ENCODE measurements around the gene HSF2BP.

Gene HSF2BP

DNA sequence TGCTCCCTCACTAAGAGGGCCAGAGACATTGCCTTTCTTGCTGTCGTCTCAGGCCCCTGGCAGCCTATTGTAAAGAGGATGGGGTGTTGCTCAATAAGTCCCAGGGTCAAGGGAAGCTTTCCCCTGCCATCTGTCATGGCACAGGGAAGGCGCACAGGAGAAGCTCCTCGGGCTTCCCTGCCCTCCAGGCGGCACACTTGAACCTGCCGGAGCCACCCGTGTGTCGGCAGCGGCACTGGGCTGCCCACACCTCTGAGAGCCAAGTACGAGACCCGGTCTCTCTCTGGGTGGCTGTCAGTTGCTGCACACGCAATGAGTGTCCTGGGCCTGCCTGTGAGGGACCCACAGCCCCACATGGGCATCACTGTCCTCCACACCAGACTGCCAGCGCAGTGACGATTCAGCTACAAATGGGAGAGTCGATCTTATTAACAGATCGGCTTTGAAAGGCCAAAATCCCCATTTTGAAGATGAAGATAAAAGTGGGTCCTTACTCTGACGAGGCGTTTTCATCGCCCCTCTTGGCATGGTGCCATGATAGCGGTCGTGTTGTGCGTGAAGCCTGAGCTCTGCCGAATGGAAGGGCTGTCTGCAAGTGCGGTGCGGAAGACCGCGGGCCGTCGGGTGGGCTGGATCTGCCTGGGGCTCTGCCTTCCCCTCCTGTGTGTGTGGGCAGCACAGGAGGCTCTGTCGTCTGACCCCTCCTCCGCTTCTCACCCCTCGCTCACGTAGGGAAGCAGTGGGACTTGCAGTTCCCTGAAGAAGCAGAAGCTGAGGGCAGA, 30.5 kb upstream of the HSF2BP start:
- TF ChIP-seq ELF4 (IDR thresholded peaks at IDR 0.05): no peak
- no peak for TF ChIP-seq TARDBP (IDR thresholded peaks at IDR 0.05)
- TF ChIP-seq ZNF384 (IDR thresholded peaks at IDR 0.05): no peak
- no peak for TF ChIP-seq SP1 (IDR thresholded peaks at IDR 0.05)
- TF ChIP-seq NFRKB (IDR thresholded peaks at IDR 0.05): no peak
- no peak for TF ChIP-seq BHLHE40 (IDR thresholded peaks at IDR 0.05; ENCODE audit: borderline replicate concordance)
- no peak for TF ChIP-seq LEF1 (IDR thresholded peaks at IDR 0.05; ENCODE audit: borderline replicate concordance)
- TF ChIP-seq SUZ12 (IDR thresholded peaks at IDR 0.05): no peak
- TF ChIP-seq, protein P1, sequence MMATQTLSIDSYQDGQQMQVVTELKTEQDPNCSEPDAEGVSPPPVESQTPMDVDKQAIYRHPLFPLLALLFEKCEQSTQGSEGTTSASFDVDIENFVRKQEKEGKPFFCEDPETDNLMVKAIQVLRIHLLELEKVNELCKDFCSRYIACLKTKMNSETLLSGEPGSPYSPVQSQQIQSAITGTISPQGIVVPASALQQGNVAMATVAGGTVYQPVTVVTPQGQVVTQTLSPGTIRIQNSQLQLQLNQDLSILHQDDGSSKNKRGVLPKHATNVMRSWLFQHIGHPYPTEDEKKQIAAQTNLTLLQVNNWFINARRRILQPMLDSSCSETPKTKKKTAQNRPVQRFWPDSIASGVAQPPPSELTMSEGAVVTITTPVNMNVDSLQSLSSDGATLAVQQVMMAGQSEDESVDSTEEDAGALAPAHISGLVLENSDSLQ (IDR thresholded peaks at IDR 0.05): no peak
- TF ChIP-seq FOXK2 (IDR thresholded peaks at IDR 0.05): no peak
- no peak for TF ChIP-seq L3MBTL2 (conservative IDR thresholded peaks at IDR 0.05)
- no peak for TF ChIP-seq HDGF (IDR thresholded peaks at IDR 0.05; ENCODE audit: borderline replicate concordance)
- TF ChIP-seq CTBP1 (IDR thresholded peaks at IDR 0.05; ENCODE audit: borderline replicate concordance): no peak
- TF ChIP-seq FOXM1 (IDR thresholded peaks at IDR 0.05; ENCODE audit: borderline replicate concordance): no peak
- TF ChIP-seq ARNT (IDR thresholded peaks at IDR 0.05): no peak
- TF ChIP-seq FOXA1 (IDR thresholded peaks at IDR 0.05): no peak
- DNase-seq (ENCODE audit: extremely low spot score): no peak
- ChIA-PET POLR2A (no interaction called here), CTCF (no interaction called here)

DNA sequence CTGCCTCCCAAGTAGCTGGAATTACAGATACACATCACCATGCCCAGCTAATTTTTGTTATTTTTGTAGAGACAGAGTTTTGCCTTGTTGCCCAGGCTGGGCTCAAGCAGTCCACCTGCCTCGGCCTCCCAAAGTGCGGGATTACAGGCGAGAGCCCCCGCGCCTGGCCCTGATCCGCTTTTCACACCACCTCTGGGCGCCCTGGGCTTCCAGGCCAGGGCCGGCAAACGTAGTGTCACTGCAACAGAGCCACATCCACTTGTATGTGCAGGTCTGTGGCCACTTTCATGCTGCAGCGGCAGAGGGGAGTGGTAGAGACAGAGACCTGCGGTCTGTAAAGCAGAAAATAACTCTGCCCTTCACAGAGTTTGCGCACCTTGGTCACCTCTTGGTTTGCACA, 29.6 kb upstream of the HSF2BP start:
- ChIA-PET CTCF (no interaction called here), POLR2A (no interaction called here)
- no peak for DNase-seq (ENCODE audit: extremely low spot score)
- TF ChIP-seq SUZ12 (IDR thresholded peaks at IDR 0.05) (no peak), HDGF (IDR thresholded peaks at IDR 0.05; ENCODE audit: borderline replicate concordance) (no peak), NFRKB (IDR thresholded peaks at IDR 0.05) (no peak), FOXM1 (IDR thresholded peaks at IDR 0.05; ENCODE audit: borderline replicate concordance) (no peak), FOXA1 (IDR thresholded peaks at IDR 0.05) (no peak), L3MBTL2 (conservative IDR thresholded peaks at IDR 0.05) (no peak), ARNT (IDR thresholded peaks at IDR 0.05) (no peak), LEF1 (IDR thresholded peaks at IDR 0.05; ENCODE audit: borderline replicate concordance) (no peak), ZNF384 (IDR thresholded peaks at IDR 0.05) (no peak), BHLHE40 (IDR thresholded peaks at IDR 0.05; ENCODE audit: borderline replicate concordance) (no peak), TARDBP (IDR thresholded peaks at IDR 0.05) (no peak), CTBP1 (IDR thresholded peaks at IDR 0.05; ENCODE audit: borderline replicate concordance) (no peak), SP1 (IDR thresholded peaks at IDR 0.05) (no peak), ELF4 (IDR thresholded peaks at IDR 0.05) (no peak), FOXK2 (IDR thresholded peaks at IDR 0.05) (no peak)
- TF ChIP-seq, protein P1 (IDR thresholded peaks at IDR 0.05): no peak

DNA sequence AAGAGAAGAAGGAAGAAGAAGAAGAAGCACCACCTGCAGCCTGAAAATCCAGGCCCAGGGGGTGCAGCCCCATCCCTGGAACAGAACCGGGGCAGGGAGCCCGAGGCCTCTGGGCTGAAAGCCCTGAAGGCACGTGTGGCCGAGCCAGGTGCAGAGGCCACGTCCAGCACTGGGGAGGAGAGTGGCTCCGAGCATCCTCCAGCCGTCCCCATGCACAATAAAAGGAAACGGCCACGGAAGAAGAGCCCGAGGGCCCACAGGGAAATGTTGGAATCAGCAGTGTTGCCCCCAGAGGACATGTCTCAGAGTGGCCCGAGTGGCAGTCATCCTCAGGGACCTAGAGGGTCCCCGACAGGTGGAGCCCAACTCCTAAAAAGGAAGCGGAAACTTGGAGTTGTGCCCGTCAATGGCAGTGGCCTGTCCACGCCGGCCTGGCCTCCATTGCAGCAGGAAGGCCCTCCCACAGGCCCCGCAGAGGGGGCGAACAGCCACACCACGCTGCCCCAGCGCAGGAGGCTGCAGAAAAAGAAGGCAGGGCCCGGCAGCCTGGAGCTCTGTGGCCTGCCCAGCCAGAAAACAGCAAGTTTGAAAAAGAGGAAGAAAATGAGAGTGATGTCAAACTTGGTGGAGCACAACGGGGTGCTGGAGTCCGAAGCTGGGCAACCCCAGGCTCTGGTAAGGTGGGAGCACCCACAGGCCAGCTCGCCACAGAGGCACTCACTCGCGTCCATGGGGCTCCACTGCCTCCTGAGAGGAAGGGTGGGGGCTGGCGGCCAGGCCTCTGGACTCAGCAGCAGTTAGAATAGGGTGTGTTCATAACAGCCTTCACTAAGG, 28.5 kb upstream of the HSF2BP start:
- POLR2A ChIA-PET: no interaction called here
- no peak for DNase-seq (ENCODE audit: extremely low spot score)
- TF ChIP-seq CTBP1 (IDR thresholded peaks at IDR 0.05; ENCODE audit: borderline replicate concordance) (no peak), FOXA1 (IDR thresholded peaks at IDR 0.05) (no peak), TARDBP (IDR thresholded peaks at IDR 0.05) (no peak), FOXM1 (IDR thresholded peaks at IDR 0.05; ENCODE audit: borderline replicate concordance) (no peak), SUZ12 (IDR thresholded peaks at IDR 0.05) (no peak), NFRKB (IDR thresholded peaks at IDR 0.05) (no peak), L3MBTL2 (conservative IDR thresholded peaks at IDR 0.05) (no peak), ELF4 (IDR thresholded peaks at IDR 0.05) (no peak), LEF1 (IDR thresholded peaks at IDR 0.05; ENCODE audit: borderline replicate concordance) (no peak), BHLHE40 (IDR thresholded peaks at IDR 0.05; ENCODE audit: borderline replicate concordance) (no peak), ARNT (IDR thresholded peaks at IDR 0.05) (no peak), SP1 (IDR thresholded peaks at IDR 0.05) (no peak), ZNF384 (IDR thresholded peaks at IDR 0.05) (no peak), FOXK2 (IDR thresholded peaks at IDR 0.05) (no peak), HDGF (IDR thresholded peaks at IDR 0.05; ENCODE audit: borderline replicate concordance) (no peak)
- TF ChIP-seq, protein P1 (IDR thresholded peaks at IDR 0.05): no peak
- CTCF ChIA-PET: no interaction called here

DNA sequence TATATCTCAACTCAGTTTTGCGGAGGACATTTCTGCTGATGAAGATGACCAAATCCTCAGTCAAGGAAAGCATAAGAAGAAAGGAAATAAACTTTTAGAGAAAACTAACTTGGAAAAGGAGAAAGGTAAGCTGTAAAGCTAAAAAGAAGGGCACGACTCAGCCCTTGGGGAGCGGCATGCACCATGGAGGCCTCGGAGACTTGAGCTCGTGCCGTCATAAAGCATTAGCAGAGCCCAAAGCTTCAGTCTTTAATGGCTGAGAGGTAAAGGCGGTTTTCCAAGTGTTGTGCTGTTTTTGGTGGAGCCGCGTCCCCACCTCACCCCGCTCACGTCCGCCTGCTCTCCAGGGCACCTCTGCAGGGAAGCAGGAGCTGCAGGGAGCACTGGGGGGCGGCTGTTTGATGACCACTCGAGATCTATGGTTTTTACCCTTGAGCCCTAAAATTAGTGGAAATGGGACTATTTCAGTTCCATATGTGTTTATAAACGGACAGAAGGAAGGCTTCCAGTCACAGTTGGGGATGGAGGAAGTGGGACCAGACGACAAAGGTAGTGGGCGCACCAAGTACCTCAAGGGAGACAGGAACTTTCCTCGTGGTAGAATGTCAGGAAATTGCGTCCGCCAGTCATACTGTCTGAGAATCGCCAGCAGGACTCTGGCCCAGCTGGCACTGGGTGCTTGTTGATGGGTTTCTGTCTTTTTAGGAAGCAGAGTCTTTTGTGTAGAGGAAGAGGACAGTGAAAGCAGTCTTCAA, 27.7 kb upstream of the HSF2BP start:
- ChIA-PET CTCF (no interaction called here), POLR2A (no interaction called here)
- DNase-seq (ENCODE audit: extremely low spot score): no peak
- no peak for TF ChIP-seq HDGF (IDR thresholded peaks at IDR 0.05; ENCODE audit: borderline replicate concordance)
- no peak for TF ChIP-seq ARNT (IDR thresholded peaks at IDR 0.05)
- no peak for TF ChIP-seq ZNF384 (IDR thresholded peaks at IDR 0.05)
- TF ChIP-seq SUZ12 (IDR thresholded peaks at IDR 0.05): no peak
- TF ChIP-seq, protein P1 (IDR thresholded peaks at IDR 0.05): no peak
- TF ChIP-seq CTBP1 (IDR thresholded peaks at IDR 0.05; ENCODE audit: borderline replicate concordance): no peak
- TF ChIP-seq ELF4 (IDR thresholded peaks at IDR 0.05): no peak

Measured in HEK293T (cell line).